PC-9 (cell line): Measurements from ENCODE around the gene MPZL2. TPM values are rescaled to one million over a fixed set of nuclear protein-coding genes. Genes with fewer than 3 reads are reported as not detected.

ENCODE experiments used
- BruUV-seq: library from RNA; stranded (reverse); fragments of 400-500 nt; replicated peaks from 2 replicates; lab custom pipeline; 2021; lab: Mats Ljungman, UMichigan
- CTCF ChIA-PET: fragments of 300-600 bp; sonication (Branson Sonifier 250); formaldehyde crosslinking; loops from one replicate; lab custom pipeline; 2022; ENCODE audit warnings: antibody characterized with exemption; lab: Charles Lee
- POLR2A ChIA-PET: fragments of 300-600 bp; sonication (Branson Sonifier 250); formaldehyde crosslinking; loops from one replicate; lab custom pipeline; 2022; ENCODE audit warnings: antibody characterized with exemption; ENCODE audit not compliant: unreplicated experiment; lab: Charles Lee
- DNase-seq, 2 experiments: peaks; one replicate each; pipeline versions ENCODE4 v3.0.0 to v3.0.0-alpha.2; 2015 to 2022; ENCODE audit warnings: mixed read lengths in 1 of 2
- H2AFZ ChIP-seq: fragments of 200-600 bp; sonication (generic); 2 replicates; pipeline ENCODE4 v1.8.1; 2017; ENCODE audit warnings: antibody characterized with exemption
- H3F3A ChIP-seq: fragments of 200-600 bp; sonication (generic); 2 replicates; pipeline ENCODE4 v1.8.1; 2017; ENCODE audit warnings: antibody characterized with exemption, mild to moderate bottlenecking, low read depth; ENCODE audit not compliant: insufficient read depth
- H3K27ac ChIP-seq: fragments of 200-600 bp; sonication (generic); 2 replicates; pipeline ENCODE4 v1.6.1; 2016; ENCODE audit warnings: mixed run types
- H3K27me3 ChIP-seq: fragments of 200-600 bp; sonication (generic); 2 replicates; pipeline ENCODE4 v1.6.1; 2016; ENCODE audit warnings: low read depth, mixed run types; ENCODE audit not compliant: insufficient read depth
- H3K36me3 ChIP-seq: fragments of 200-600 bp; sonication (generic); 2 replicates; pipeline ENCODE4 v1.6.1; 2016; ENCODE audit warnings: low read depth, mixed run types
- H3K4me1 ChIP-seq: fragments of 200-600 bp; sonication (generic); replicated peaks from 2 replicates; pipeline ENCODE4 v1.6.1; 2016; ENCODE audit warnings: mixed run types; ENCODE audit not compliant: insufficient read depth
- H3K4me2 ChIP-seq: fragments of 200-600 bp; sonication (generic); 2 replicates; pipeline ENCODE4 v1.6.1; 2017; ENCODE audit warnings: mixed run types
- H3K4me3 ChIP-seq: fragments of 200-600 bp; sonication (generic); 2 replicates; pipeline ENCODE4 v1.6.1; 2016; ENCODE audit warnings: mixed run types
- H3K79me2 ChIP-seq: fragments of 200-600 bp; sonication (generic); 2 replicates; pipeline ENCODE4 v1.6.1; 2017; ENCODE audit warnings: low read depth, mixed run types
- H3K9me2 ChIP-seq: fragments of 200-600 bp; sonication (generic); 2 replicates; pipeline ENCODE4 v1.8.1; 2017; ENCODE audit warnings: mild to moderate bottlenecking; ENCODE audit not compliant: insufficient read depth
- H3K9me3 ChIP-seq: fragments of 200-600 bp; sonication (generic); 2 replicates; pipeline ENCODE4 v1.8.1; 2016; ENCODE audit warnings: low read depth; ENCODE audit not compliant: insufficient read depth
- H4K20me1 ChIP-seq: fragments of 200-600 bp; sonication (generic); 2 replicates; pipeline ENCODE4 v1.8.1; 2017; ENCODE audit not compliant: insufficient read depth
- EZH2 ChIP-seq: fragments of 200-600 bp; sonication (generic); IDR thresholded peaks from 2 replicates; pipeline ENCODE4 v1.8.0; 2017; ENCODE audit warnings: antibody characterized with exemption, low read depth
- intact Hi-C: fragments of 100-400 bp; cut with micrococcal nuclease; formaldehyde crosslinking; loops from one replicate; pipeline ENCODE4 v1.10.0; 2022; ENCODE audit not compliant: unreplicated experiment
- total RNA-seq: library from RNA; stranded (reverse); gene quantifications from 2 replicates; pipeline ENCODE4 v1.2.3, GENCODE V29; 2021
- TF ChIP-seq, protein P1 (sequence below): fragments of 200-600 bp; sonication (generic); conservative IDR thresholded peaks from 2 replicates; pipeline ENCODE4 v1.6.1; 2017; ENCODE audit warnings: mixed run types, antibody characterized with exemption, mild to moderate bottlenecking, moderate library complexity

The MPZL2 gene
- total RNA-seq, 1 experiment from 2014 or later, result 43.1 TPM

DNA sequence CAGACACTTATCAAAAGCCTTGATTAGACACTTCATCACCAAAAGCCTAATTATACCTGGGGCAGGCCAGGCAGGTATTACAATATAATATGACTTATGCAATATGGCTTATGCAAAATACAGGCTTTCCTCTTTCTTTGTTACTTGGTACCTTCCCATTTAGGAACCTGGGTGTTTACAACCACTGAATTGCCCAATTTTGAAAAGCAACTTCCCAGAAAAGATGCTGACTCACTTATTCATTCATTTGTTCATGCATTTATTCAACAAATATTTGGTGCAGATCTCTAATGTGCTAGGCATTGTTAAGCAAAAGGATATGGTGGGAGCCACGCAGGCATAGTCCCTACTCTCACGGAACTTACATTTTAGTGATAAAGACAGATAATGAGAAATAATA is 25.7 kb downstream of the MPZL2 start:
- no peaks in the 10 kb centered on the region for H3K9me3 ChIP-seq

DNA sequence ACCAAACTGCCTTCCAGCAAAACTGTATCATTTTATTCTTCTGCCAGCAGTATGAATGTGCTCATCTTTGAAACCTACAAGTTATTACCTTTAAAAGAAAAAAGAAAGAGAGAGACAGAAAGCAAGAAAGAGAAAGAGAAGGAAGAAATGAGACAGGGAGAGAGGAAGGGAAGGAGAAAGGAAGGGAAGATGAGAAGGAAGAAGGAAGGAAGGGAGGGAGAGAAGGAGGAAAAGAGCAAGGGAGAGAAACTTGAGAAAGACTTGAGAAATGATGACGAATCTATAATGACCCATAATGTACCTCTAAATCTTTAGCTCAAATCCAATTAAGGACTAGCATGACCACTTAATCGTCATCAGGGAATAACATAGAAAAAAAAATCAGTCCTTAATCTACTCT is 27.9 kb downstream of the MPZL2 start:
- H3F3A ChIP-seq, result peaks cover 30% of the 10 kb centered on the region
- no peak overlapping the region for H3K27ac ChIP-seq
- ChIA-PET POLR2A (no interaction called here), CTCF (no interaction called here)
- no peaks in the 10 kb centered on the region for H3K9me2 ChIP-seq
- no peaks in the 10 kb centered on the region for H3K9me3 ChIP-seq
- peaks cover 19% of the 10 kb centered on the region for H3K79me2 ChIP-seq
- DNase-seq, result no peak
- H3K4me3 ChIP-seq, result no peak overlapping the region
- H3K36me3 ChIP-seq, result peaks cover 8% of the 10 kb centered on the region
- H2AFZ ChIP-seq, result no peak overlapping the region
- H3K4me1 ChIP-seq, result peaks cover 61% of the 10 kb centered on the region
- intact Hi-C loops, result no loop called here
- TF ChIP-seq, protein P1, sequence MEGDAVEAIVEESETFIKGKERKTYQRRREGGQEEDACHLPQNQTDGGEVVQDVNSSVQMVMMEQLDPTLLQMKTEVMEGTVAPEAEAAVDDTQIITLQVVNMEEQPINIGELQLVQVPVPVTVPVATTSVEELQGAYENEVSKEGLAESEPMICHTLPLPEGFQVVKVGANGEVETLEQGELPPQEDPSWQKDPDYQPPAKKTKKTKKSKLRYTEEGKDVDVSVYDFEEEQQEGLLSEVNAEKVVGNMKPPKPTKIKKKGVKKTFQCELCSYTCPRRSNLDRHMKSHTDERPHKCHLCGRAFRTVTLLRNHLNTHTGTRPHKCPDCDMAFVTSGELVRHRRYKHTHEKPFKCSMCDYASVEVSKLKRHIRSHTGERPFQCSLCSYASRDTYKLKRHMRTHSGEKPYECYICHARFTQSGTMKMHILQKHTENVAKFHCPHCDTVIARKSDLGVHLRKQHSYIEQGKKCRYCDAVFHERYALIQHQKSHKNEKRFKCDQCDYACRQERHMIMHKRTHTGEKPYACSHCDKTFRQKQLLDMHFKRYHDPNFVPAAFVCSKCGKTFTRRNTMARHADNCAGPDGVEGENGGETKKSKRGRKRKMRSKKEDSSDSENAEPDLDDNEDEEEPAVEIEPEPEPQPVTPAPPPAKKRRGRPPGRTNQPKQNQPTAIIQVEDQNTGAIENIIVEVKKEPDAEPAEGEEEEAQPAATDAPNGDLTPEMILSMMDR, result no peak
- TF ChIP-seq EZH2, result no peak
- BruUV-seq, result no TSS peak
- no peaks in the 10 kb centered on the region for H4K20me1 ChIP-seq
- no peaks in the 10 kb centered on the region for H3K27me3 ChIP-seq
- no peak overlapping the region for H3K4me2 ChIP-seq

More for the DNA sequence above, 25.7 kb downstream of the MPZL2 start:
- TF ChIP-seq, protein P1, result no peak
- no peak for TF ChIP-seq EZH2
- Histone ChIP-seq H3K27me3 (no peaks in the 10 kb centered on the region), H3K27ac (peak overlapping the region; percentile 34; the same call in 1 of the 2 replicates), H2AFZ (no peak overlapping the region), H3K4me3 (no peak overlapping the region), H3K79me2 (peaks cover 34% of the 10 kb centered on the region), H3F3A (peaks cover 36% of the 10 kb centered on the region), H3K9me2 (no peaks in the 10 kb centered on the region), H3K36me3 (peaks cover 4% of the 10 kb centered on the region; the same call in 1 of the 2 replicates), H4K20me1 (no peaks in the 10 kb centered on the region), H3K4me2 (peak overlapping the region; percentile 9; the same call in 1 of the 2 replicates), H3K4me1 (peaks cover 65% of the 10 kb centered on the region)
- intact Hi-C loops, result no loop called here
- POLR2A ChIA-PET, result interaction anchor here (0.7 kb wide), 1 partner anchor 83 kb away, joined by 4 read pairs; no protein-coding TSS in a partner anchor
- DNase-seq, result no peak
- BruUV-seq, result no TSS peak
- CTCF ChIA-PET, result no interaction called here

DNA sequence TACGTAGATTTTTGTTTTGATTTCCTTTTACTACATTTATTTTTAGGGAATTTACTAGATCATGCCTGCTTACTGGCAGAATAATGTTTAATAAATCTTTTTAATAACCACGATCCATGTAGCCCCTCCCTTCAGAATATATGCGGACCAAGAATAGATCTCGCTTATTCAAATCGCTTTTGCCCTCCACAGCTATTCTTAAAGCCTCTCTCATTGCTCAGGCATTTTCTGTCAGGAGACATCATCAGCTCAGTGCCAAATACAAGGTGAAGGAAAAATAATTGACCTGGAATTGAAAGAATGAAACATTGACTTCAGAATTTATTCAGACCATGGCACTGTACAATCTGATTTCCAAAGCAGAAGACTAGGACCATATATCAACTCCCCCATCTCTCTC is 29.3 kb downstream of the MPZL2 start:
- H3K9me3 ChIP-seq, result no peaks in the 10 kb centered on the region
- peaks cover 47% of the 10 kb centered on the region for H3K4me1 ChIP-seq
- peaks cover 24% of the 10 kb centered on the region for H3F3A ChIP-seq
- CTCF ChIA-PET, result no interaction called here
- H3K27ac ChIP-seq, result peak overlapping the region; percentile 85; the same call in 1 of the 2 replicates
- POLR2A ChIA-PET, result no interaction called here
- DNase-seq, result no peak
- peaks cover 12% of the 10 kb centered on the region for H3K36me3 ChIP-seq
- H2AFZ ChIP-seq, result no peak overlapping the region
- no peaks in the 10 kb centered on the region for H3K27me3 ChIP-seq
- H4K20me1 ChIP-seq, result no peaks in the 10 kb centered on the region
- H3K79me2 ChIP-seq, result peaks cover 7% of the 10 kb centered on the region; the same call in 1 of the 2 replicates
- H3K4me2 ChIP-seq, result no peak overlapping the region
- BruUV-seq, result no TSS peak
- intact Hi-C loops, result no loop called here
- TF ChIP-seq EZH2, result no peak
- TF ChIP-seq, protein P1, result no peak
- no peak overlapping the region for H3K4me3 ChIP-seq
- H3K9me2 ChIP-seq, result no peaks in the 10 kb centered on the region
